ENCODE data around the gene C4orf50.

C4orf50 gene

DNA sequence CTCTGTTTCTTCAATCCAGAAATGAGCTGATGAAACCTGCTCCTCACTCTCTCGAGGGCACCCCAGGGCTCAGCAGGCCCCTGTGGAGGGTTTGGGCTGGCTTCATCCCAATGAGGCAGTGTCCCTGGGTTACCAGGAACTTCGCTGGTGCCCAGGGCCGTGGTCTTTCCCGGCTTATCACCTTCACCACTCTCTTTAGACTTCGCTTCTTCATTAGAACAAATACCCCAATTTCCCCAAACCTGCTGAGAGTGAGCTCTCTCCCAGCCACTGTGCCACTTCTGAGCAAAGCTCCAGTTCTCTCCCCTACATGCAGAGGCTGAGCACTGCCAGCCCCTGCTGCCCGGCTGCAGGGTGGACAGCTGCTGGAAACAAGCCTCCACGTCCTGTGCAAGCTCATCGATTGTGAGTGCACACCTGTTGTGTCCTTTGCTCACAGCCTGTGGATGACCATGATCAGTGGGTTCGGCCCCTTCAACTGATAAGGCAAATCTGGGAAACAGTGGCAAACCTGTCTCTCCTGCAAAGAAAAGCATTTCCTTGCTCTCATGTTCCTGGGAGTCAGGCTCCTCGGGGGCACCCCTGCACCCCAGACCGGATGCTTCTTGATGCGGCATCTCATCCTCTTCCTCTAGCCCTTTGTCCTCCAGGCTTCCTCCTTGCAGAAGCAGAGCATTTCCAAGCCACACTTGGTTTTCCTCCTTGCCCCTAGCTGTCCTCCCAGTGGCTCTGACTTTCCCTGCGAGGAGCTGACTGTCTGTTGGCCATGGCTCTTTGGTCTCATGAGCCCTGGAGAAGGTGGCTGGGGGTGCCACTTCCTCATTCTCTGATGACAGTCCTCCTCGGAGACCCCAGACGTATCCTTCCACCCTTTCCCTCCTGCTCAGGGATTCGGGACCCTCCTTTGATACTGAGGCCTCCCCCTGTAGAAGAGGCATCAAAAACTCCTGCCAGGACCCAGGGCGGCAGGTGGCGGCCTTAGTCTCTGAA is 28.7 kb downstream of the C4orf50 start:
- Histone ChIP-seq H3K9ac (ENCODE audit: low read length) (no peak overlapping the region), H3K27ac (ENCODE audit: low read depth, low read length) (no peak overlapping the region), H3K4me3 (ENCODE audit: low read depth in 1 of 2, low read length in 2 of 2) (no peak overlapping the region), H3K36me3 (ENCODE audit: insufficient read depth, low read length) (no peaks in the 10 kb centered on the region), H3K9me3 (ENCODE audit: low read length) (no peaks in the 10 kb centered on the region), H3K27me3 (ENCODE audit: control insufficient read depth in 1 of 2, insufficient read depth in 2 of 2, low read length in 2 of 2) (peaks cover 0 to 4% of the 10 kb centered on the region in 2 donors), H3K4me1 (ENCODE audit: insufficient read depth, low read length) (no peaks in the 10 kb centered on the region)

DNA sequence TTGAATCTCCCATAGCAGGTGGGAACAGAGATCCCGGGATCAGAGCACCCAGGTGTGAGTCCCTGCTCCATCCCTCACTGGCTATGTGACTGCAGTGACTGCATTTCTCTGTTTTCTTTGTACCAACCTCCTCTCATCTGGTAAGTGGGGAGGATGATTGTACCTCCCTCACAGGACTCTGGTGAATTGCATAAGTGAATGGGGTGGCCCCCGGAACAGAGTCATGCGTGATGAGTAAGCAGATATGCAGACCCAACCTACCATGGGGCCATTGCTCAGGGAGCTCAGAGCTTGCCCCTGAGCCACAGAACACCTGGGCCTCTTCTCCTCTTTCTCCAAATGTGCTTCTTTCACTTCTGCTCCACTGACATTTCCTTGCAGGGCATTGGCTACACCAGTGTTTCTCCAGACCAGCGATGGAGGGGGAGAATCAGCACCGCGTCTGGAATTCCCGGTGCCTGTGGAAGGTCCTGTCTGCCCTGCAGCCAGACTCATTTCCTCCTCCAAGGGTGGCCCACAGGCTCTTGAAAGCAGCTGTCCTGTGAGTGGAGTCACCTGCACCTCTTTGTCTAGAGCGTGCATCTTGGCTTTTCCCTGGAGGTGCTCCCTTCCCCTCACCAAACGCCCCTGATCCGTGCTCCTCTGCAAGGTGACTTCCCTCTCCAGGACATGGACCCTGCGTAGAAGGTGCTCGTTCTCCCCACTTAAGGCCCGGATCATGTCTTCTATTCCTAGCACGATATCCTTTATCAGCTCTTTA is 30.0 kb downstream of the C4orf50 start:
- Histone ChIP-seq H3K36me3 (ENCODE audit: insufficient read depth, low read length) (no peaks in the 10 kb centered on the region), H3K4me1 (ENCODE audit: insufficient read depth, low read length) (no peaks in the 10 kb centered on the region), H3K27ac (ENCODE audit: low read depth, low read length) (no peak overlapping the region), H3K9me3 (ENCODE audit: low read length) (no peaks in the 10 kb centered on the region), H3K9ac (ENCODE audit: low read length) (no peak overlapping the region), H3K4me3 (ENCODE audit: low read depth in 1 of 2, low read length in 2 of 2) (no peak overlapping the region), H3K27me3 (ENCODE audit: control insufficient read depth in 1 of 2, insufficient read depth in 2 of 2, low read length in 2 of 2) (peaks cover 0 to 4% of the 10 kb centered on the region in 2 donors)

DNA sequence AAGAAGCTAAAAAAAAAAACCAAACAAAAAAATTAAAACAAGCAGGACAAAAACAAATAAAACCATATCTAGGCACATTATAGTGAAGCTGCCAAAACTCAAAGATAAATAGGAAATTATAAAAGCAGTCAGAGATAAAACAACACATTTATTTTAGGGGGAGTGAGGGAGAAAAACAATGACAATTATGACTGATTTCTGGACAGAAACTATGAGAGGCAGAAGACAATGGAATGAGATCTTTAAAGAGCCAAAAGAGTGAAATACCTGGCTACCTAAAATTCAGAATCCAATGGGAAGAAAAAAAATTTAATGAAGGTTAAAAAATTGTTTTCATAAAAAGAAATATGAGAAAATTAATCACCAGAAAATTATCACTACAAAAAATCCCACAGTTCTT is 33.4 kb downstream of the C4orf50 start:
- H3K27me3 ChIP-seq (ENCODE audit: control insufficient read depth in 1 of 2, insufficient read depth in 2 of 2, low read length in 2 of 2): peaks cover 0 to 4% of the 10 kb centered on the region in 2 donors
- no peaks in the 10 kb centered on the region for H3K36me3 ChIP-seq (ENCODE audit: insufficient read depth, low read length)
- H3K4me1 ChIP-seq (ENCODE audit: insufficient read depth, low read length): no peaks in the 10 kb centered on the region
- H3K27ac ChIP-seq (ENCODE audit: low read depth, low read length): no peak overlapping the region
- H3K9me3 ChIP-seq (ENCODE audit: low read length): no peaks in the 10 kb centered on the region
- no peak overlapping the region for H3K4me3 ChIP-seq (ENCODE audit: low read depth in 1 of 2, low read length in 2 of 2)
- no peak overlapping the region for H3K9ac ChIP-seq (ENCODE audit: low read length)

DNA sequence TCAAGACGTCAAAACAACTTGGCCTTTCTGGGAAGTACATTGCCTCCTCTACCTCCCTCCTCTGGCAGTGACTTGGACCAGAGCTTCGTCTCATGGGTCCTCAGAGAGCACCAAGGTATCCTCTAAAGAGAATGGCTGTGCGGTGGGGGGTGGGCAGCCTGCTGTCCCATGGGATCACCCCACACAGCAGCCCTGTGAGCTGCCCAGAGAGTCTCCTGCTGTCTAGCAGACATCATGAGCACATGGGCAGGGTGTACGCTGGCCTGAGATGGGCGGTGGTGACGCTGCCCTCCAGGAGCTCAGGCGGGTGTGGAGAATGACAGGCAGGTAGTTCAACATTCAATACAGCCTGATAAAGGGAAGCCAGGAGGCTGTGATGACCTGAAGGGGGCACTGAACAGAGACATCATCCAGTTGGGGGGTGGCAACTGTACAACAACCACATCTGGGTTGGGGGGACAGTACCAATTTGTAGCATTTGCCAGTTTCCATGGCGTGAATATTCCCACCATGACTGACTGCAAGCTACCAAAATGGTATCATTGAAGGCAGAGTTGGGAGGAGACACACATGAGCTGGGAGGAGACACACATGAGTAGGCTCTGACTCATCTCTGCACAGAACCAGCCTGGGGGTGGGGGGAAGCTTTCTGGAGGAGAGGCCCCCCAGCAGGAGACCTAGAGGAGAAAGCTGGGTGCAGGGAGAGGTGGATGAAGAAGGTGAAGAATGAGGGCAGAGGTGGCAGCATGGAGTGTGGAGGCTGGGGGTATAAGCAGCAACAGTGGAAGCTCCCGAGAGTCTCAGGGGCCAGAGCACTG is 35.9 kb downstream of the C4orf50 start:
- Histone ChIP-seq H3K36me3 (ENCODE audit: insufficient read depth, low read length) (no peaks in the 10 kb centered on the region), H3K4me1 (ENCODE audit: insufficient read depth, low read length) (no peaks in the 10 kb centered on the region), H3K9me3 (ENCODE audit: low read length) (no peaks in the 10 kb centered on the region), H3K4me3 (ENCODE audit: low read depth in 1 of 2, low read length in 2 of 2) (no peak overlapping the region), H3K27ac (ENCODE audit: low read depth, low read length) (no peak overlapping the region), H3K27me3 (ENCODE audit: control insufficient read depth in 1 of 2, insufficient read depth in 2 of 2, low read length in 2 of 2) (peaks cover 0 to 4% of the 10 kb centered on the region in 2 donors), H3K9ac (ENCODE audit: low read length) (no peak overlapping the region)

DNA sequence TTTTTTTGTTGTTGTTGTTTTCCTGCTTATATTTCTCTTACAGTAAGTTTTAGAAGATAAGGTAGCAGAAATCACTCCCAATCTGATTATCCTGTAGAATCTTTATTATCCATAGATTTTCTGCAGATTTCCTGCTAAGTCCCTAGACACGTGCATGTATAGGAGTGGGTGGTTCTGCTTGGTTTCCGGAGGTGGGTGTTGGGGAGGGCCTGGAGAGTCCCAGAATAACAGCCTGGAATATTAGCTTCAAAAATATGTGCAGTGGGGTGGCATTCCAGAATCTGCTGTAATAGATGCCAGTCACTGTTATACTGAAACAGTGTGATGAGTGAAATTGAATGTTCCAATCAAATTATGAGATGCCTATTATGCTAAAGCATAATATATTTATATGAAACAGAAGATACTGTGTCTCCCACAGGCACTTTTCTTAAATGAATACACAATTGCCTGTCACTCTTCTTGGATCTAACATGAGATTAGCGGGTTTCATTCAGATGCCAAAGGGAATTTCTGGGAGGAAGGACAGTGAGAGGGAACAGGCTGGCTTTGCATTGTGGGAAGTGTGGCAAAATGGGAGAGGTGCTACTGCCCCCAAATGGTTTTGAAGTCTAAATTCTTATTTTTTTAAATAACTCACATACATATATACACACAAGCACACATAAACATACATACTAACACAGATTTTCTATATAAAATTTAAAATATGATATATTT is 37.6 kb downstream of the C4orf50 start:
- peaks cover 0 to 10% of the 10 kb centered on the region in 2 donors for H3K27me3 ChIP-seq (ENCODE audit: control insufficient read depth in 1 of 2, insufficient read depth in 2 of 2, low read length in 2 of 2)
- no peak overlapping the region for H3K9ac ChIP-seq (ENCODE audit: low read length)
- H3K36me3 ChIP-seq (ENCODE audit: insufficient read depth, low read length): no peaks in the 10 kb centered on the region
- H3K27ac ChIP-seq (ENCODE audit: low read depth, low read length): no peak overlapping the region
- H3K4me1 ChIP-seq (ENCODE audit: insufficient read depth, low read length): no peaks in the 10 kb centered on the region
- H3K4me3 ChIP-seq (ENCODE audit: low read depth in 1 of 2, low read length in 2 of 2): no peak overlapping the region
- no peaks in the 10 kb centered on the region for H3K9me3 ChIP-seq (ENCODE audit: low read length)

DNA sequence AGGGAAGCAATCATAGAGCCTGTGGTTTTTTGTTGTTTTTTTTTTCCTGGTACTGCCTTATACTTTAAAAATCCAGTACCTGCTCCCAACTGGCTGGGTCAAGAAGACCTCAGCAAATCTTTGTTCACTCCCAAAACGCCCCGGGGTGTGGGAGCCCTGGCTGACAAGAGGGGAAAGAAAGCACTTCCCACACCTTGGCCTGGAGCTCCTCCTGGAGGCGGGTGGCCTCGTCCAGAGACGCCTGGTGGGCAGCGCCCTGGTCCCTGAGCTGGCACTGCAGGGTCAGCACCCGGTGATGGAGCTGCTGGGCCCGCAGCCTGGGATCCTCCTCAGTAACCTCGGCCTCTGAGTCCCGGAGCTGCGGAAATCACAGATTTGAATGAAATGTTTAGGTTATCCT is 38.2 kb downstream of the C4orf50 start:
- no peak overlapping the region for H3K4me3 ChIP-seq (ENCODE audit: low read depth in 1 of 2, low read length in 2 of 2)
- peaks cover 0 to 10% of the 10 kb centered on the region in 2 donors for H3K27me3 ChIP-seq (ENCODE audit: control insufficient read depth in 1 of 2, insufficient read depth in 2 of 2, low read length in 2 of 2)
- H3K36me3 ChIP-seq (ENCODE audit: insufficient read depth, low read length): no peaks in the 10 kb centered on the region
- H3K27ac ChIP-seq (ENCODE audit: low read depth, low read length): no peak overlapping the region
- no peaks in the 10 kb centered on the region for H3K4me1 ChIP-seq (ENCODE audit: insufficient read depth, low read length)
- H3K9me3 ChIP-seq (ENCODE audit: low read length): no peaks in the 10 kb centered on the region
- H3K9ac ChIP-seq (ENCODE audit: low read length): no peak overlapping the region

DNA sequence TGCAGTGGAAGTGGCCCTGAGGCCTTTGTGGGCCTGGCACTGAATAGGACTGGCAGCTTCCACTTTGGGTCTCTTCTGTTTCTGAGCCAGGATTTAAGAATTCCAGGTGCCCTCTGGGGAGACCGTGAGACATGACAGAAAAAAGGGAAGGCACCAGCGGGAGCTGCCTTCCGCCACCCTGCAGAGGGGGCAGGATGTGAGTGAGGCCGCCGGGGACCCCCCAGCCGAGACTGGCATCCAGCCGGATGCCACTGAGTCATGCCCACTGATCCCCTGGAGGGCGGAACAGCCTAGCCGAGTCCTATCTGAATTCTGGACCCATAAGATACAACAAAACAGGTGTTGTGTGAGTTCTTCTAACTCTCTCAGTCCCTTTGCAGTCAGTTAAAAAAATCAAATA is 41.3 kb downstream of the C4orf50 start:
- H3K9ac ChIP-seq (ENCODE audit: low read length): no peak overlapping the region
- peaks cover 0 to 19% of the 10 kb centered on the region in 2 donors for H3K27me3 ChIP-seq (ENCODE audit: control insufficient read depth in 1 of 2, insufficient read depth in 2 of 2, low read length in 2 of 2)
- no peaks in the 10 kb centered on the region for H3K9me3 ChIP-seq (ENCODE audit: low read length)
- no peak overlapping the region for H3K4me3 ChIP-seq (ENCODE audit: low read depth in 1 of 2, low read length in 2 of 2)
- no peak overlapping the region for H3K27ac ChIP-seq (ENCODE audit: low read depth, low read length)
- no peaks in the 10 kb centered on the region for H3K36me3 ChIP-seq (ENCODE audit: insufficient read depth, low read length)
- no peaks in the 10 kb centered on the region for H3K4me1 ChIP-seq (ENCODE audit: insufficient read depth, low read length)

DNA sequence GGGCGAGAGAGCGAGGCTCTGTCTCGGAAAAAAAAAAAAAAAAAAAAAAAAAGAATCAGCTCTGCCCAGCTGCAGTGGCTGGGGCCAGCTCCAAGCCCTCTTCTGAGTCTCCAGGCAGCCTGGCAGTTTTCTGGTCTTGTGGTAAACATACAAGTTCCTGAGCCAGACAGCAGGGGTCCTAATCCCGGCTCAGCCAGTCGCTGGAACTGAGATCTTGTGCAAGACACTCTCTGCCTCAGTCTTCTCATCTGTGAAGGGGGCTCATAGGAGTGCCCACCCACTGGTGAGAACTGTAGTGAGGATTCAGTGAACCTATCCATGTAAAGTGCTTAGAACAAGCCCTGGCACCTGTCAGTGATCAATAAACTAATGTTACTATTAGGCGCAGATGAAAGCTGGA is 41.8 kb downstream of the C4orf50 start:
- Histone ChIP-seq H3K9ac (ENCODE audit: low read length) (no peak overlapping the region), H3K36me3 (ENCODE audit: insufficient read depth, low read length) (no peaks in the 10 kb centered on the region), H3K9me3 (ENCODE audit: low read length) (no peaks in the 10 kb centered on the region), H3K27ac (ENCODE audit: low read depth, low read length) (no peak overlapping the region), H3K27me3 (ENCODE audit: control insufficient read depth in 1 of 2, insufficient read depth in 2 of 2, low read length in 2 of 2) (peaks cover 0 to 19% of the 10 kb centered on the region in 2 donors), H3K4me1 (ENCODE audit: insufficient read depth, low read length) (no peaks in the 10 kb centered on the region), H3K4me3 (ENCODE audit: low read depth in 1 of 2, low read length in 2 of 2) (no peak overlapping the region)

DNA sequence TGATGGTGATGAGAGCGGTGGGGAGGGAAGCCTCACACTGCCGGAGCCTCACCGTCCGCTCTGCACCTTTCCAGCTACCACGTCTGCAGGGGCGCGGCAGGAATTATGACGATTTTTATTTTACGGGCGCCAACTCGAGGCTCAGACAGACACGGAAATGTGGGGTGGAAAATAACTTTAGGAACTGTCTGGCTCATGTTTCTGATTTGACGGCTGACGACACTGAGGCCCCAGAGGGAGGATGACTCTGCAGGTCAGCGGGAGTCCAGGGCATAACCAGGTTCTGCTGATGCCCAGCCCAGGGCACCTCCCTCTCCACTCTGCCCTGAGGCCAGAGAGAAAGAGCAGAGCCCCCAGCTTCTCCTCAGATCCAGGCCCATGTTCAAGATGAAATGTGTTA is 43.9 kb downstream of the C4orf50 start:
- H3K9me3 ChIP-seq (ENCODE audit: low read length): no peaks in the 10 kb centered on the region
- H3K36me3 ChIP-seq (ENCODE audit: insufficient read depth, low read length): no peaks in the 10 kb centered on the region
- no peak overlapping the region for H3K4me3 ChIP-seq (ENCODE audit: low read depth in 1 of 2, low read length in 2 of 2)
- H3K27me3 ChIP-seq (ENCODE audit: control insufficient read depth in 1 of 2, insufficient read depth in 2 of 2, low read length in 2 of 2): peaks cover 0 to 15% of the 10 kb centered on the region in 2 donors
- H3K27ac ChIP-seq (ENCODE audit: low read depth, low read length): no peak overlapping the region
- no peaks in the 10 kb centered on the region for H3K4me1 ChIP-seq (ENCODE audit: insufficient read depth, low read length)
- no peak overlapping the region for H3K9ac ChIP-seq (ENCODE audit: low read length)

DNA sequence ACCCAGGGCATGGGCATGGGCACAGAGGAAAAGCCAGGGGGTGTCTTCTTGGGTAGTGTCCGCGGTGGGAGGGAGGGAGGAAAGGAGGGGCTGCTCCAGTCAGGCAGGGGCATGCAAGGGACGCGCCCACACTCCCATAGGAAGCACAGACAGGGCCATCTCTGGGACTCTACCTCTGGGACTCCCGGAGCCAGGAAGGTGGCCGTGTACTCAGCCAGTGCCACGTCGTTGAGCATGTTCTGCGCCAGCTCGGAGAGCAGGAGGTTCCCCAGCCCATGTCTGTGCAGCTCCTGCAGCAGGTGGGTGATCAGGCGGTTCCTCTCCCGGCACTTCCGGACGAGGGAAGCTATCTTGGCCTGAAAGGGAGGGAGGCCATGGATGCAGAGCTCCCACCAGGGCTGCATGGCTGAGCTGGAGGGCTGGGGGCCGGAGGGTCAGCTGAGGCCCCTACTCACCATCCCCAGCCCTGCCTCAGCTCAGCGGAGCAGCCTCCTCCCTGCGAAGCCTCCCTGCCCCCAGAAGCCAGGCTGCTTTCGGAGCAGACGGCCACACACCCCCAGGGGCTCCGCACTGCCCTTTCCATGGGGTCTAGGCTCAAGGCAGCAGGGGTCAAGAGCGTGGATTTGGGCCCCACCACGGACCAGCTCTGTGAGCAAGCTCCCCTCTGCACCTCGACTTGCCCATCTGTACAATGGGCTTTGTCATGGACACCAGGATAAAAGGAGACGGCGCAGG is 44.6 kb downstream of the C4orf50 start:
- peaks cover 0 to 15% of the 10 kb centered on the region in 2 donors for H3K27me3 ChIP-seq (ENCODE audit: control insufficient read depth in 1 of 2, insufficient read depth in 2 of 2, low read length in 2 of 2)
- no peaks in the 10 kb centered on the region for H3K4me1 ChIP-seq (ENCODE audit: insufficient read depth, low read length)
- H3K4me3 ChIP-seq (ENCODE audit: low read depth in 1 of 2, low read length in 2 of 2): no peak overlapping the region
- H3K36me3 ChIP-seq (ENCODE audit: insufficient read depth, low read length): no peaks in the 10 kb centered on the region
- no peak overlapping the region for H3K9ac ChIP-seq (ENCODE audit: low read length)
- H3K27ac ChIP-seq (ENCODE audit: low read depth, low read length): no peak overlapping the region
- no peaks in the 10 kb centered on the region for H3K9me3 ChIP-seq (ENCODE audit: low read length)

All from muscle layer of colon (tissue), 2 donors.